Body of pancreas (tissue), 4 donors: ENCODE measurements around the gene MRRF.

Experiments
- CTCF ChIP-seq, 7 experiments: fragments of 450-650 bp in 4 of 7; fragments of 200-600 bp in 3 of 7; sonication (generic) in 3 of 7; IDR thresholded peaks; one replicate each; pipeline ENCODE4 v1.5.1; 2016 to 2019; ENCODE audit warnings: antibody characterized with exemption in 7 of 7
- POLR2A ChIP-seq, 3 donors: fragments of 450-650 bp; IDR thresholded peaks; one replicate each; pipeline ENCODE4 v1.6.1; 2016; ENCODE audit warnings: antibody characterized with exemption in 3 of 3, mild to moderate bottlenecking in 2 of 3

- TF ChIP-seq CTCF (IDR thresholded peaks at IDR 0.05), result no peak
- TF ChIP-seq POLR2A (IDR thresholded peaks at IDR 0.05), result no peak
Measured at GRCh38 chr9:122349201-122349600, 84.5 kb downstream of the MRRF start.
